ENCODE measurements around the gene BSN.

DNA sequence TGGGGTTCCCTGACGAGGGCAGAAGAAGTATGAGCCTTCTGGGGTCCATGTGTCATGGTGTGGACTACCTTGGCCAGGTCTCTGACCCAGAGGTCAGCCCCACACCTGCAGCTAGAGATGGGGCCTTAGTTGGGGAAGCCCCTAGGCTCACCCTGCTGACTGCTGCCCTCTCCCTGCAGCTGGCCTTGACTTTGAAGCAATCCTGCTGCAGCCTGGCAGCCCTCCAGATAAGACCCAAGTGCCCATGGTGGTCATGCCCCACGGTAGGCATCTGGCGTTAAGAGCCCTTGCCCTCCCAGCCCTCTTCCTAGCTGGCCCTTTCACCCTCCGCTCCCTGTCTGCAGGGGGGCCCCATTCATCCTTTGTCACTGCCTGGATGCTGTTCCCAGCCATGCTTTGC is 127.3 kb downstream of the BSN start:
- TF ChIP-seq MYC (IDR thresholded peaks at IDR 0.05; ENCODE audit: low read depth, low read length) (no peak), POLR2A (IDR thresholded peaks at IDR 0.05; ENCODE audit: low read depth, low read length) (no peak), JUN (IDR thresholded peaks at IDR 0.05; ENCODE audit: borderline replicate concordance, insufficient read depth, insufficient read length, low read depth) (no peak), POLR2AphosphoS5 (IDR thresholded peaks at IDR 0.05; ENCODE audit: insufficient read depth, low read depth, low read length) (no peak), FOS (IDR thresholded peaks at IDR 0.05; ENCODE audit: borderline replicate concordance, insufficient read depth, low read length) (no peak), EZH2 (IDR thresholded peaks at IDR 0.05; ENCODE audit: borderline replicate concordance, low read depth, low read length, severe bottlenecking) (no peak)
- TF ChIP-seq, protein P1, sequence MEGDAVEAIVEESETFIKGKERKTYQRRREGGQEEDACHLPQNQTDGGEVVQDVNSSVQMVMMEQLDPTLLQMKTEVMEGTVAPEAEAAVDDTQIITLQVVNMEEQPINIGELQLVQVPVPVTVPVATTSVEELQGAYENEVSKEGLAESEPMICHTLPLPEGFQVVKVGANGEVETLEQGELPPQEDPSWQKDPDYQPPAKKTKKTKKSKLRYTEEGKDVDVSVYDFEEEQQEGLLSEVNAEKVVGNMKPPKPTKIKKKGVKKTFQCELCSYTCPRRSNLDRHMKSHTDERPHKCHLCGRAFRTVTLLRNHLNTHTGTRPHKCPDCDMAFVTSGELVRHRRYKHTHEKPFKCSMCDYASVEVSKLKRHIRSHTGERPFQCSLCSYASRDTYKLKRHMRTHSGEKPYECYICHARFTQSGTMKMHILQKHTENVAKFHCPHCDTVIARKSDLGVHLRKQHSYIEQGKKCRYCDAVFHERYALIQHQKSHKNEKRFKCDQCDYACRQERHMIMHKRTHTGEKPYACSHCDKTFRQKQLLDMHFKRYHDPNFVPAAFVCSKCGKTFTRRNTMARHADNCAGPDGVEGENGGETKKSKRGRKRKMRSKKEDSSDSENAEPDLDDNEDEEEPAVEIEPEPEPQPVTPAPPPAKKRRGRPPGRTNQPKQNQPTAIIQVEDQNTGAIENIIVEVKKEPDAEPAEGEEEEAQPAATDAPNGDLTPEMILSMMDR (IDR thresholded peaks at IDR 0.05; ENCODE audit: extremely low read depth in 1 of 2, insufficient read depth in 1 of 2, low read depth in 1 of 2, low read length in 2 of 2): no peak

Data from endothelial cell of umbilical vein (primary cell).